SK-N-SH (cell line): ENCODE results near the gene THADA. TPM values are rescaled to one million over a fixed set of nuclear protein-coding genes. Genes with fewer than 3 reads are reported as not detected.

ENCODE experiments used
- CTCF ChIA-PET: fragments of 300-600, 350-600 bp; formaldehyde crosslinking; extraction: SDS; loops from one replicate; lab custom pipeline; 2021; lab: Yijun Ruan, JAX
- POLR2A ChIA-PET: fragments of 350-600 bp; sonication (Branson Sonifier 250); formaldehyde crosslinking; extraction: SDS; loops from one replicate; lab custom pipeline; 2020; ENCODE audit warnings: antibody characterized with exemption, inconsistent platforms; lab: Yijun Ruan, JAX
- DNase-seq: peaks from one replicate; pipeline ENCODE4 v3.0.0; 2012
- H2AFZ ChIP-seq: fragments of 200-600 bp; sonication (generic); 2 replicates; pipeline ENCODE4 v1.8.1; 2016; ENCODE audit warnings: antibody characterized with exemption, mild to moderate bottlenecking, low read depth
- H3F3A ChIP-seq: fragments of 200-600 bp; sonication (generic); replicated peaks from 2 replicates; pipeline ENCODE3; 2016; ENCODE audit warnings: antibody characterized with exemption, mild to moderate bottlenecking; ENCODE audit not compliant: insufficient read depth
- H3K27ac ChIP-seq, 2 experiments: fragments of 200-500 bp in 1 of 2; fragments of 200-600 bp in 1 of 2; sonication (Bioruptor generic) in 1 of 2; sonication (generic), shearing (Covaris generic) in 1 of 2; 2 replicates each; pipeline versions ENCODE4 v1.5.1 to v1.6.1; 2014 to 2016; ENCODE audit warnings: low read depth in 2 of 2, inconsistent platforms in 1 of 2, low read length in 1 of 2, mild to moderate bottlenecking in 1 of 2, mixed read lengths in 1 of 2
- H3K27me3 ChIP-seq: fragments of 200-600 bp; sonication (generic), shearing (Covaris generic); 2 replicates; pipeline ENCODE4 v1.6.1; 2016; ENCODE audit warnings: mixed run types; ENCODE audit not compliant: insufficient read depth
- H3K36me3 ChIP-seq, 2 experiments: fragments of 200-500 bp in 1 of 2; fragments of 200-600 bp in 1 of 2; sonication (Bioruptor generic) in 1 of 2; sonication (generic) in 1 of 2; replicated peaks in 1 of 2; 2 replicates each; pipeline versions ENCODE3 to v1.5.1; 2014 to 2016; ENCODE audit warnings: low read length in 1 of 2, mild to moderate bottlenecking in 1 of 2; ENCODE audit not compliant: insufficient read depth in 2 of 2, control insufficient read depth in 1 of 2
- H3K4me1 ChIP-seq, 2 experiments: fragments of 200-500 bp in 1 of 2; fragments of 200-600 bp in 1 of 2; sonication (Bioruptor generic) in 1 of 2; sonication (generic), shearing (Covaris generic) in 1 of 2; 2 replicates each; pipeline versions ENCODE4 v1.5.1 to v1.6.1; 2014 to 2016; ENCODE audit warnings: low read depth in 1 of 2, low read length in 1 of 2, mixed run types in 1 of 2; ENCODE audit not compliant: insufficient read depth in 2 of 2, control insufficient read depth in 1 of 2
- H3K4me2 ChIP-seq: fragments of 200-600 bp; sonication (generic), shearing (Covaris generic); 2 replicates; pipeline ENCODE4 v1.6.1; 2017; ENCODE audit warnings: mixed run types
- H3K4me3 ChIP-seq, 2 experiments: fragments of 200-500 bp in 1 of 2; fragments of 200-600 bp in 1 of 2; sonication (Bioruptor generic) in 1 of 2; sonication (generic), shearing (Covaris generic) in 1 of 2; 2 replicates each; pipeline versions ENCODE4 v1.5.1 to v1.8.1; 2014 to 2016; ENCODE audit warnings: low read depth in 2 of 2, inconsistent platforms in 1 of 2, low read length in 1 of 2, mild to moderate bottlenecking in 1 of 2, mixed read lengths in 1 of 2, moderate library complexity in 1 of 2
- H3K79me2 ChIP-seq: fragments of 200-600 bp; sonication (generic); 2 replicates; pipeline ENCODE4 v1.8.1; 2017; ENCODE audit warnings: mild to moderate bottlenecking; ENCODE audit not compliant: insufficient read depth
- H3K9ac ChIP-seq: fragments of 200-600 bp; sonication (generic); 2 replicates; pipeline ENCODE4 v1.6.1; 2017; ENCODE audit warnings: mixed run types
- H3K9me2 ChIP-seq: fragments of 200-600 bp; sonication (generic); 2 replicates; pipeline ENCODE4 v1.6.1; 2017; ENCODE audit warnings: mixed run types
- H3K9me3 ChIP-seq: fragments of 200-600 bp; sonication (generic); 2 replicates; pipeline ENCODE4 v1.6.1; 2017; ENCODE audit warnings: mixed run types, mild to moderate bottlenecking, moderate library complexity
- H4K20me1 ChIP-seq: fragments of 200-600 bp; sonication (generic); 2 replicates; pipeline ENCODE4 v1.6.1; 2017; ENCODE audit warnings: mild to moderate bottlenecking, mixed run types; ENCODE audit not compliant: insufficient read depth
- CHD2 ChIP-seq: fragments of 150-350 bp; IDR thresholded peaks from 2 replicates; pipeline ENCODE4 v1.6.1; 2018; ENCODE audit warnings: low read length; ENCODE audit not compliant: partially characterized antibody
- ELF1 ChIP-seq: IDR thresholded peaks from 2 replicates; pipeline ENCODE4 v1.4.0; 2012
- EP300 ChIP-seq, 2 experiments: IDR thresholded peaks; 2 replicates each; pipeline versions ENCODE4 v1.4.0 to v1.6.1; 2012; ENCODE audit warnings: borderline replicate concordance in 1 of 2, low read depth in 1 of 2, low read length in 1 of 2
- FOSL2 ChIP-seq: IDR thresholded peaks from 2 replicates; pipeline ENCODE4 v1.4.0; 2012; ENCODE audit warnings: low read depth, mild to moderate bottlenecking, moderate library complexity, borderline replicate concordance
- FOXJ3 ChIP-seq: sonication (generic); formaldehyde crosslinking; IDR thresholded peaks from 2 replicates; pipeline ENCODE4 v1.5.1; 2020; ENCODE audit warnings: mild to moderate bottlenecking, missing genetic modification reagents
- FOXM1 ChIP-seq: IDR thresholded peaks from 2 replicates; pipeline ENCODE4 v1.4.0; 2012; ENCODE audit warnings: low read depth, mild to moderate bottlenecking
- GABPA ChIP-seq: IDR thresholded peaks from 2 replicates; pipeline ENCODE4 v1.4.0; 2012; ENCODE audit warnings: low read depth, mild to moderate bottlenecking
- GATA2 ChIP-seq: sonication (generic); formaldehyde crosslinking; IDR thresholded peaks from 2 replicates; pipeline ENCODE4 v1.5.0; 2020; ENCODE audit warnings: mild to moderate bottlenecking, missing genetic modification reagents
- IRF3 ChIP-seq: fragments of 150-350 bp; IDR thresholded peaks from 2 replicates; pipeline ENCODE4 v1.6.1; 2016; ENCODE audit warnings: mild to moderate bottlenecking, low read depth, low read length
- JUND ChIP-seq: IDR thresholded peaks from 2 replicates; pipeline ENCODE4 v1.4.0; 2012
- MXI1 ChIP-seq: IDR thresholded peaks from 2 replicates; pipeline ENCODE4 v1.6.1; 2012; ENCODE audit warnings: mild to moderate bottlenecking, low read depth, low read length, improper control_type of control experiment
- NFIC ChIP-seq: IDR thresholded peaks from 2 replicates; pipeline ENCODE4 v1.4.0; 2012; ENCODE audit warnings: borderline replicate concordance
- NRF1 ChIP-seq: IDR thresholded peaks from 2 replicates; pipeline ENCODE4 v1.6.1; 2012; ENCODE audit warnings: low read depth, mild to moderate bottlenecking, low read length
- POLR2AphosphoS5 ChIP-seq: IDR thresholded peaks from 2 replicates; pipeline ENCODE4 v1.6.1; 2012; ENCODE audit warnings: low read depth, low read length
- RAD21 ChIP-seq: IDR thresholded peaks from 2 replicates; pipeline ENCODE4 v1.6.1; 2012; ENCODE audit warnings: mild to moderate bottlenecking, low read length
- SMC3 ChIP-seq: IDR thresholded peaks from 2 replicates; pipeline ENCODE4 v1.6.1; 2012; ENCODE audit warnings: low read depth, low read length, improper control_type of control experiment
- TAF1 ChIP-seq: IDR thresholded peaks from 2 replicates; pipeline ENCODE4 v1.6.1; 2012; ENCODE audit warnings: low read depth, mild to moderate bottlenecking, low read length, moderate library complexity, borderline replicate concordance
- TCF12 ChIP-seq: IDR thresholded peaks from 2 replicates; pipeline ENCODE4 v1.4.0; 2012
- USF2 ChIP-seq: fragments of 150-350 bp; IDR thresholded peaks from 2 replicates; pipeline ENCODE4 v1.6.1; 2017; ENCODE audit warnings: antibody characterized with exemption, low read length, low read depth, borderline replicate concordance
- YY1 ChIP-seq: IDR thresholded peaks from 2 replicates; pipeline ENCODE4 v1.4.0; 2012; ENCODE audit warnings: low read depth, mild to moderate bottlenecking
- WGBS: methylation state at CpG from one replicate; pipeline ENCODE4 v1.1.6; 2017; ENCODE audit warnings: low lambda C conversion rate; 5-methylcytosine and 5-hydroxymethylcytosine counted together
- polyA plus RNA-seq, 3 experiments: library from polyadenylated mRNA; depleted of rRNA; stranded (reverse); fragments of >200 nt; gene quantifications; 2 replicates each; pipeline ENCODE4 v1.2.3, GENCODE V29; 2012
- TF ChIP-seq, protein P1 (sequence below): IDR thresholded peaks from 2 replicates; pipeline ENCODE4 v1.4.0; 2012; ENCODE audit warnings: low read depth, borderline replicate concordance
- TF ChIP-seq, protein P2 (sequence below): IDR thresholded peaks from 2 replicates; pipeline ENCODE4; 2012
- TF ChIP-seq, protein P3 (sequence below): IDR thresholded peaks from 2 replicates; pipeline ENCODE4 v1.4.0; 2012; ENCODE audit warnings: low read depth, borderline replicate concordance
- TF ChIP-seq, protein P4 (sequence below): IDR thresholded peaks from 2 replicates; pipeline ENCODE4 v1.6.1; 2012; ENCODE audit warnings: mild to moderate bottlenecking, low read depth, low read length, moderate library complexity

The THADA gene
- polyA plus RNA-seq, 1 of the 3 experiments (the other 2 are of a cell fraction) = 25.6 TPM

GRCh38 chr2:43399515-43400264 is 196.1 kb downstream of the THADA start:
- H3K9ac ChIP-seq = no peak overlapping the region; the same call in 1 of the 2 replicates
- 25% methylated on average over 4 of the region's 4 CpGs for WGBS
- CTCF ChIA-PET = interaction anchor here (1.0 to 1.1 kb wide), 3 partner anchors 54 to 171 kb away, joined by 3 read pairs; no protein-coding TSS in a partner anchor
- TF ChIP-seq JUND (peak; percentile 96), TCF12 (peak; percentile 99), MXI1 (no peak), FOXM1 (peak; percentile 89), USF2 (no peak), IRF3 (no peak), EP300 (IDR thresholded peaks at IDR 0.05; ENCODE audit: borderline replicate concordance in 1 of 2, low read depth in 1 of 2, low read length in 1 of 2) (peak; percentile 82 to 92), GABPA (no peak), ELF1 (no peak), FOXJ3 (no peak), POLR2AphosphoS5 (peak; percentile 86), GATA2 (CRISPR knock-in tag) (no peak), SMC3 (no peak), RAD21 (peak; percentile 6; the same call in 1 of the 2 replicates), FOSL2 (peak; percentile 85), CHD2 (no peak), NFIC (peak; percentile 98), TAF1 (0 out of 2 replicates have a peak, but pooled peaks have one; percentile 14), NRF1 (no peak), YY1 (no peak)
- TF ChIP-seq, protein P1, sequence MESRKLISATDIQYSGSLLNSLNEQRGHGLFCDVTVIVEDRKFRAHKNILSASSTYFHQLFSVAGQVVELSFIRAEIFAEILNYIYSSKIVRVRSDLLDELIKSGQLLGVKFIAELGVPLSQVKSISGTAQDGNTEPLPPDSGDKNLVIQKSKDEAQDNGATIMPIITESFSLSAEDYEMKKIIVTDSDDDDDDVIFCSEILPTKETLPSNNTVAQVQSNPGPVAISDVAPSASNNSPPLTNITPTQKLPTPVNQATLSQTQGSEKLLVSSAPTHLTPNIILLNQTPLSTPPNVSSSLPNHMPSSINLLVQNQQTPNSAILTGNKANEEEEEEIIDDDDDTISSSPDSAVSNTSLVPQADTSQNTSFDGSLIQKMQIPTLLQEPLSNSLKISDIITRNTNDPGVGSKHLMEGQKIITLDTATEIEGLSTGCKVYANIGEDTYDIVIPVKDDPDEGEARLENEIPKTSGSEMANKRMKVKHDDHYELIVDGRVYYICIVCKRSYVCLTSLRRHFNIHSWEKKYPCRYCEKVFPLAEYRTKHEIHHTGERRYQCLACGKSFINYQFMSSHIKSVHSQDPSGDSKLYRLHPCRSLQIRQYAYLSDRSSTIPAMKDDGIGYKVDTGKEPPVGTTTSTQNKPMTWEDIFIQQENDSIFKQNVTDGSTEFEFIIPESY = no peak
- TF ChIP-seq, protein P2, sequence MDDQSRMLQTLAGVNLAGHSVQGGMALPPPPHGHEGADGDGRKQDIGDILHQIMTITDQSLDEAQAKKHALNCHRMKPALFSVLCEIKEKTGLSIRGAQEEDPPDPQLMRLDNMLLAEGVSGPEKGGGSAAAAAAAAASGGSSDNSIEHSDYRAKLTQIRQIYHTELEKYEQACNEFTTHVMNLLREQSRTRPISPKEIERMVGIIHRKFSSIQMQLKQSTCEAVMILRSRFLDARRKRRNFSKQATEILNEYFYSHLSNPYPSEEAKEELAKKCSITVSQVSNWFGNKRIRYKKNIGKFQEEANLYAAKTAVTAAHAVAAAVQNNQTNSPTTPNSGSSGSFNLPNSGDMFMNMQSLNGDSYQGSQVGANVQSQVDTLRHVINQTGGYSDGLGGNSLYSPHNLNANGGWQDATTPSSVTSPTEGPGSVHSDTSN = peak; percentile 94
- TF ChIP-seq, protein P3, sequence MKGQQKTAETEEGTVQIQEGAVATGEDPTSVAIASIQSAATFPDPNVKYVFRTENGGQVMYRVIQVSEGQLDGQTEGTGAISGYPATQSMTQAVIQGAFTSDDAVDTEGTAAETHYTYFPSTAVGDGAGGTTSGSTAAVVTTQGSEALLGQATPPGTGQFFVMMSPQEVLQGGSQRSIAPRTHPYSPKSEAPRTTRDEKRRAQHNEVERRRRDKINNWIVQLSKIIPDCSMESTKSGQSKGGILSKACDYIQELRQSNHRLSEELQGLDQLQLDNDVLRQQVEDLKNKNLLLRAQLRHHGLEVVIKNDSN = no peak
- TF ChIP-seq, protein P4, sequence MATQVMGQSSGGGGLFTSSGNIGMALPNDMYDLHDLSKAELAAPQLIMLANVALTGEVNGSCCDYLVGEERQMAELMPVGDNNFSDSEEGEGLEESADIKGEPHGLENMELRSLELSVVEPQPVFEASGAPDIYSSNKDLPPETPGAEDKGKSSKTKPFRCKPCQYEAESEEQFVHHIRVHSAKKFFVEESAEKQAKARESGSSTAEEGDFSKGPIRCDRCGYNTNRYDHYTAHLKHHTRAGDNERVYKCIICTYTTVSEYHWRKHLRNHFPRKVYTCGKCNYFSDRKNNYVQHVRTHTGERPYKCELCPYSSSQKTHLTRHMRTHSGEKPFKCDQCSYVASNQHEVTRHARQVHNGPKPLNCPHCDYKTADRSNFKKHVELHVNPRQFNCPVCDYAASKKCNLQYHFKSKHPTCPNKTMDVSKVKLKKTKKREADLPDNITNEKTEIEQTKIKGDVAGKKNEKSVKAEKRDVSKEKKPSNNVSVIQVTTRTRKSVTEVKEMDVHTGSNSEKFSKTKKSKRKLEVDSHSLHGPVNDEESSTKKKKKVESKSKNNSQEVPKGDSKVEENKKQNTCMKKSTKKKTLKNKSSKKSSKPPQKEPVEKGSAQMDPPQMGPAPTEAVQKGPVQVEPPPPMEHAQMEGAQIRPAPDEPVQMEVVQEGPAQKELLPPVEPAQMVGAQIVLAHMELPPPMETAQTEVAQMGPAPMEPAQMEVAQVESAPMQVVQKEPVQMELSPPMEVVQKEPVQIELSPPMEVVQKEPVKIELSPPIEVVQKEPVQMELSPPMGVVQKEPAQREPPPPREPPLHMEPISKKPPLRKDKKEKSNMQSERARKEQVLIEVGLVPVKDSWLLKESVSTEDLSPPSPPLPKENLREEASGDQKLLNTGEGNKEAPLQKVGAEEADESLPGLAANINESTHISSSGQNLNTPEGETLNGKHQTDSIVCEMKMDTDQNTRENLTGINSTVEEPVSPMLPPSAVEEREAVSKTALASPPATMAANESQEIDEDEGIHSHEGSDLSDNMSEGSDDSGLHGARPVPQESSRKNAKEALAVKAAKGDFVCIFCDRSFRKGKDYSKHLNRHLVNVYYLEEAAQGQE = peak; percentile 93

More at GRCh38 chr2:43399515-43400264, 196.1 kb downstream of the THADA start:
- DNase-seq = peak; percentile 16
- Histone ChIP-seq H2AFZ (no peak overlapping the region), H3K4me3 (no peak overlapping the region), H3K27me3 (no peaks in the 10 kb centered on the region), H3F3A (peaks cover 7% of the 10 kb centered on the region), H3K4me1 (peaks cover 0 to 27% of the 10 kb centered on the region in 2 experiments), H3K36me3 (peaks cover 13 to 19% of the 10 kb centered on the region in 2 experiments), H3K79me2 (no peaks in the 10 kb centered on the region), H3K4me2 (peak overlapping the region; percentile 11; the same call in 1 of the 2 replicates), H3K9me2 (no peaks in the 10 kb centered on the region), H3K9me3 (no peaks in the 10 kb centered on the region), H4K20me1 (no peaks in the 10 kb centered on the region), H3K27ac (peak overlapping the region; percentile 78 to 80)
- POLR2A ChIA-PET = no interaction called here
